Suprapubic skin (tissue), 4 donors: ENCODE measurements around the gene LIPH.

ENCODE experiments used
- EP300 ChIP-seq: sonication (generic); formaldehyde crosslinking; IDR thresholded peaks from one replicate; pipeline ENCODE4 v1.6.1; 2017; ENCODE audit warnings: antibody characterized with exemption
- POLR2A ChIP-seq, 2 donors: fragments of 450-650 bp; IDR thresholded peaks; one replicate each; pipeline ENCODE4 v1.6.1; 2017; ENCODE audit warnings: antibody characterized with exemption in 2 of 2, mild to moderate bottlenecking in 2 of 2, moderate library complexity in 2 of 2
- POLR2AphosphoS5 ChIP-seq, 3 donors: sonication (generic); formaldehyde crosslinking; IDR thresholded peaks; one replicate each; pipeline ENCODE4 v1.6.1; 2017; ENCODE audit warnings: antibody characterized with exemption in 3 of 3
- TF ChIP-seq, protein P1 (sequence below), 2 donors: fragments of 200-600 bp in 1 of 2; fragments of 450-650 bp in 1 of 2; sonication (generic) in 1 of 2; IDR thresholded peaks; one replicate each; pipeline ENCODE4 v1.5.1; 2016 to 2019; ENCODE audit warnings: antibody characterized with exemption in 2 of 2, mild to moderate bottlenecking in 1 of 2, moderate library complexity in 1 of 2

- TF ChIP-seq, protein P1, sequence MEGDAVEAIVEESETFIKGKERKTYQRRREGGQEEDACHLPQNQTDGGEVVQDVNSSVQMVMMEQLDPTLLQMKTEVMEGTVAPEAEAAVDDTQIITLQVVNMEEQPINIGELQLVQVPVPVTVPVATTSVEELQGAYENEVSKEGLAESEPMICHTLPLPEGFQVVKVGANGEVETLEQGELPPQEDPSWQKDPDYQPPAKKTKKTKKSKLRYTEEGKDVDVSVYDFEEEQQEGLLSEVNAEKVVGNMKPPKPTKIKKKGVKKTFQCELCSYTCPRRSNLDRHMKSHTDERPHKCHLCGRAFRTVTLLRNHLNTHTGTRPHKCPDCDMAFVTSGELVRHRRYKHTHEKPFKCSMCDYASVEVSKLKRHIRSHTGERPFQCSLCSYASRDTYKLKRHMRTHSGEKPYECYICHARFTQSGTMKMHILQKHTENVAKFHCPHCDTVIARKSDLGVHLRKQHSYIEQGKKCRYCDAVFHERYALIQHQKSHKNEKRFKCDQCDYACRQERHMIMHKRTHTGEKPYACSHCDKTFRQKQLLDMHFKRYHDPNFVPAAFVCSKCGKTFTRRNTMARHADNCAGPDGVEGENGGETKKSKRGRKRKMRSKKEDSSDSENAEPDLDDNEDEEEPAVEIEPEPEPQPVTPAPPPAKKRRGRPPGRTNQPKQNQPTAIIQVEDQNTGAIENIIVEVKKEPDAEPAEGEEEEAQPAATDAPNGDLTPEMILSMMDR (IDR thresholded peaks at IDR 0.05) = no peak
- TF ChIP-seq POLR2A (IDR thresholded peaks at IDR 0.05) (no peak), POLR2AphosphoS5 (IDR thresholded peaks at IDR 0.05) (no peak), EP300 (no peak)
Measured at GRCh38 chr3:185549651-185550111, 2.7 kb downstream of the LIPH start.
